Measurements from ENCODE around the gene SLC6A17.
A peak's percentile ranks its signal among the peaks of the same experiment; 100 is the strongest.

The SLC6A17 gene

DNA sequence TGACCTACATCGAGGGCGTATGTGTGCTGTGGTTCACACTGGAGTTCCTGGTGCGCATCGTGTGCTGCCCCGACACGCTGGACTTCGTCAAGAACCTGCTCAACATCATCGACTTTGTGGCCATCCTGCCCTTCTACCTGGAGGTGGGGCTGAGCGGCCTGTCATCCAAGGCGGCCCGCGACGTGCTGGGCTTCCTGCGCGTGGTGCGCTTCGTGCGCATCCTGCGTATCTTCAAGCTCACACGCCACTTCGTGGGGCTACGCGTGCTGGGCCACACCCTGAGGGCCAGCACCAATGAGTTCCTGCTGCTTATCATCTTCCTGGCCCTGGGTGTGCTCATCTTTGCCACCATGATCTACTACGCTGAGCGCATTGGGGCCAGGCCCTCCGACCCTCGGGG lies 72.8 kb downstream of the SLC6A17 start:
- DNase-seq (ENCODE audit: low spot score): no peak

DNA sequence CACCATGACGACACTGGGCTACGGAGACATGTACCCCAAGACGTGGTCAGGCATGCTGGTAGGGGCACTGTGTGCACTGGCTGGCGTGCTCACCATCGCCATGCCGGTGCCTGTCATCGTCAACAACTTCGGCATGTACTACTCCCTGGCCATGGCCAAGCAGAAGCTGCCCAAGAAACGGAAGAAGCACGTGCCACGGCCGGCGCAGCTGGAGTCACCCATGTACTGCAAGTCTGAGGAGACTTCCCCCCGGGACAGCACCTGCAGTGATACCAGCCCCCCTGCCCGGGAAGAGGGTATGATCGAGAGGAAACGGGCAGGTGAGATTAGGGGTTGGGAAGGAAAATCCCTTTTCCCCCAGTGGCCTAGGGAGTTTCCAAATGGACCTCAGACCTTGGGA lies 73.3 kb downstream of the SLC6A17 start:
- no peak for DNase-seq (ENCODE audit: low spot score)

DNA sequence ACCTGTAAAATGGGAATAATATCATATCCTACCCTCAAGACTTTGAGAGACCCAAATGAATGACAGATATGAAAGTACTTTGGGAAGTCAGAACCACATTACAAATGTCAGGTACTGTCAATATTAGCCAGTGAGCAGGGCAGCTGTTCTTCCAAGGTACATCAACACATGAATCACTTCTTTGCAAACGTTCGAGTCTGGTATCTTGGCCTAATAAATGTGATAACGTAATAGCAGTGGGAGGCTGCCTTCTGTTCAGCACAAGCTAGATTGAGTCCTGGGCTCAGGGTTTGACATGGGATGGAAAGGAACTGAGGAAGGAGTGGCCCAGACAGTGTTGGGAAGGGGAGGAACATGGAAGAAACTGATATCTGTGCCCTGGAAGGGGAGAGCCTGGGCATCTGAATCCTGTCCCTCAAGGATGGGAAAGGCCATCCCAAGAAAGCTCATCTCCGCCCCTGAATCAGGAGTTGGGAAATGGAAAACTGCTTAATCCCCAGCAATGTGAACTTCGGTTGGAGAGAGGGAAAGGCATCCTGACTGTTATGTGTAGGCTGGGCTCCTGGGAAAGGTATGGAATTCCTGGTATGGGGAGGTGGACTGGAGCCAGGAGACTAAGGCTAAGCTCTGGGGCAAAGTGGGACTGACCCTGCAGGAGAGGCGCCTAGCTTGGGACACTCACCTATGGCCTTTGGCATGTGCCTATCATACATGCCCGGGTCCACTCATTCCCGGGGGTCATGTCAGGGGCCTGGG lies 74.1 kb downstream of the SLC6A17 start:
- DNase-seq (ENCODE audit: low spot score): no peak

DNA sequence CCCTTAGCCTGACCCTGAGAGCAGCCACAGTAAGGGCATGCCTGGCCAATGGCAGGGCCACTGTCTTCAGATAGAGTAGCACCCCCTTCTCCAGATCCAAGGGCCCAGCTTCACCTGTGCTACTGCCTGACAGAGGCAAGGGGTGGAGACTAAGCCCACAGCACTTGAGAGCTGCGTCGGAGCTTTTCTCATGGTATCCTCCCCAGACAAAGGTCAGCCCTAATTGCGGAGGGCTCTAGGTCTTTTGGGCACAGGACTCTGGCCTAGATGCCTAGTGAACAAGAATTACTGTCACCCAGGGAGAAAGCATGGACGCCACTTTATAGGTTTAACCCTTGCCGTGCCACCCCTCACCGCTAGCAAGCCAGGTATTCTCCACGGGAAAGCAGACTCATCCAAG lies 74.9 kb downstream of the SLC6A17 start:
- no peak for DNase-seq (ENCODE audit: low spot score)

DNA sequence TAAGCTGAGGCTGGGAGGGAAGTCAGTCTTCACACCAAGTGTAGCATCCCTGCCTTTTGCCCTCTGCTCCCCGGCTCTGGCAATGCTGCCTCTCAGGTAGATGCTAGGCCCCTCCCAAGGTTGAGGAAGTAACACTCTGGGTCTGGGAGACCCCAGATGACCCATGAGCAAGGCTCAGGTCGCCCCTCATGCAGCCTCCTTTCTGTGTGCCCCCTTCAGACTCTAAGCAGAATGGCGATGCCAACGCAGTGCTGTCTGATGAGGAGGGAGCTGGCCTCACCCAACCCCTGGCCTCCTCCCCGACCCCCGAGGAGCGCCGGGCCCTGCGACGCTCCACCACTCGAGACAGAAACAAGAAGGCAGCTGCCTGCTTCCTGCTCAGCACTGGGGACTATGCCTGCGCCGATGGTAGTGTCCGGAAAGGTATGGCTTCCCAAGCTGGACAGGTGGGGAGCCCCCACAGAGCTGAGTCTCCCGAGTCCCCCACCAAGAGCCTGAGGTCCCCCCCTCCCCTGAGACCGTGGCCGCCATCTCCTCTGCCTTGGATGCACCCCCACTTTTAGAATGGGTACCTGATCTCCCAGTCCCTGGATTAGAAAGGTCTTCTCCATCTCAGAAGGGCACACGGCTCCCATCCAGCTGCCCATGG lies 75.6 kb downstream of the SLC6A17 start:
- no peak for DNase-seq (ENCODE audit: low spot score)

DNA sequence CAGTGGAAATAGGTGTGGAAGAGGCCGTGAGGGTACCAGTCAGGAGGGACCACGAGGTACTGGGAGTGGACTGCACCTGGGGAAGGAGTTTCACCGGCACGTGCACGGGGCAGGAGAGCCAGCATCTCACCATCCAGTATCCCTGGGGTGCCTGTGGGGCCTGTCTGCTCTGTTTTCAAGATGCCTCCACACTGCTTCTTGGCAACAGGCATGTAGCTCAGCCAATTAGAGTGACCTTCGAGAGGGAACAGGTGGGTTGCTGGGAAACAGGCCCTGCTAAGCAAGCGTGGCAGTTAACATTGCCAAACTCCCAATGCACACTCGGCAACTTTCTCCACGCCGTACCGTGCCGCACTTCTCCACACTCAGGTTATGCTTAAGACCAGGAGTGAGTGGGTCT lies 77.5 kb downstream of the SLC6A17 start:
- no peak for DNase-seq (ENCODE audit: low spot score)

DNA sequence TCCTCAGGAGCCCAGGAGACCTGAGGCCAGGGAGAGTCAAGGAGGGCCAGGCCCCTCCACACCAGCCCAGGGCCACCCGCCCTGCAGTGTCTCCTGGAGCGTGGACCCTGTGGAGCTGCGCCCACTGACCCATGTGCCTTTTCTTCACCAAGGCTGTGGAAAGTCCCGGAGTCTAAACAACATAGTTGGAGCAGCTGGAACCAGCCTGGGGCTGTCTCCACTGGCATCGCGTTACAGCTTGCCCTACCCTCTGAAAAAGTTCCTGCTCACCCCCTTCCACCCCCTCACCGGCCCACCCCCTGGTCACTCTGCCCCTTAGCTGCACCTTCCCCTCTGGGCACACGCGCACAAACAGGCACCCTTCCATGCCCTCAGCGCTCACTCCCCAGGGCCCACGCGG lies 78.1 kb downstream of the SLC6A17 start:
- DNase-seq (ENCODE audit: low spot score): no peak

DNA sequence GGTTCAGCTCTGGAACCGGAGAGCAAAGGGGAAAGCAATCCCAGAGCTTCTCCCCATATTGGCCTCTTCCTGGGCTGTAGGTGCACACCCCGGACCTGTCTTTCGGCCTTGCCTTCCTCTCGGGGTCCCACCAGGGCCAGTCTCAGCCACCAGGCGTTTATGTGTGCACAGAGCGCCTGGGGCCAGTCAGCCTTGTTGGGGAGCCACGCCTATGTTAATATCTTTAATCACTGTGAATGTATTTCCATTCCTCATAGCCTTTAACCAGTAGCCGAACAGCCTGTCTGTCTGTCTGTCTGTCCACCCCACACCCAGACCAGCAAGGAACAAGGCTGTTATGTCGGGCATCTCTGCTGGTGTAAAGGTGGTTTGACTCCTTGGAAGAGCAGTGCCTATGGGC lies 78.6 kb downstream of the SLC6A17 start:
- no peak for DNase-seq (ENCODE audit: low spot score)

DNA sequence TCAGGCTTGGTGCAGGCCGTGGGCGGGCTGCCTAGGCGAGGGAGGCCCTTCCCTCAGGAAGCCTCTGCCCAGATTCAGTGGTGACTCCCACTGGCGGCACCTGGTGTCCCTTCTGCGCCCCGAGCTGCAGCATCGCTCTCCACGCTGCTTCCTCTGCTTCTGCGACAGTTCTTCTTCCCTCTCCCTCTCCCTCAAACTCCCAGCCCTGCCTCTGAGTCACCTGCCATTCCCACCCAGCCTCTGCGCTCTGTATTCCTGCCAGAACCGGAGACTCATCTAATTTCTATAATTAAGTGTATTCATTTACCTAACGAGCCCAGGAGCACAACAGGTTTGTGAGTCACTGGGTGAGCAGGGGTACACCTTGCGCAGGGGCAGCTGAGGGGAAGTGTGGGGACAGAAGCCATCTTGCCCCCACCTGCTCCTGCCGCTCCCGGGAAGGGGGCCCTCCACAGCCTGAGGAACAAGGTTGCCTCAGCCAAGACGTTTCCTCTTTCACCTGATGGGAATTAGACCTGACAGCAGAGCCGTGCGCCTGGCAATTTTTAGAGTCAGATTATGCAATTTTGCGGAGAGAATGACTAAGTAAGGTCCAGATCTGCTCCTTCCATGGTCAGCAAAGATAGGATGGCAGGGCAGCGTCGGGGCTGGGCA lies 79.2 kb downstream of the SLC6A17 start:
- no peak for DNase-seq (ENCODE audit: low spot score)

DNA sequence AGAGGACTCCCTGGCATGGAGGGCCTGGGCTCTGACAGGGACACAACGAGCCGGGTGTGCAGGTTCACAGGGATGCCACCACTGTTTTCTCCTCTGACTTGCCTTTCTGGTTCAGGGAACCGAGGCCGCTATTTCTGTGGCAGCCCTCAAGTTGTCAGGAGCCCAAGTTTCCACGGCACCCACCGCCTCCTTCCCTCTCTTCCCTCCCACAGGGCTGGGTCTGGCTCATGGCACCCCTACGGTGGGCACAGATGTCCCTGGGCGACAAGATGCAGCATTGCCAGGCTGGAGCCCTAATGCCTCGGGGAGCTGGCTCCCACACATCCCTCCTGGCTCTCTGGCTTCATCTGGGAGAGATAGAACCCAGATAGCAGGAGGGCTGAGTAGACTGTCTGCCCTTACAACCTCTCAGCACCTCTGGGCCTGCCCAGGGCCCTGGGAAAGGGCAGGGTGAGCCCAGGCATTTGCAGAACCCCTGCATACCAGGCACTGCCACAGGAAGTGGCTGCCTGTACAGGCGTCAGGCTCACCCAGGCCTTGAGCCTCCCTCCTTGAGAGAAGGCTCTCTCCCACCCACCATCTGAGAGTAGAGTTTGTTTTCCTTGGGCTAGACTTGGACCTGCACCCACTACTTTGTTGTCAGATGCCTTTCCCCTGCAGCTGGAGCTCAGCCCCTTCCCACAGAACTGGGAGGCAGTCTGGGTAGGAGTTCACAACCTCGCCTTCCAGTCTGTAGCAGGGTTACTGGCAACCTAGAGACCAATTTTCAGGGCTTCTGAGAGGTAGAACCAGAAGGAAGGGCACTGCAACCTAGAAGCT lies 80.3 kb downstream of the SLC6A17 start:
- no peak for DNase-seq (ENCODE audit: low spot score)

DNA sequence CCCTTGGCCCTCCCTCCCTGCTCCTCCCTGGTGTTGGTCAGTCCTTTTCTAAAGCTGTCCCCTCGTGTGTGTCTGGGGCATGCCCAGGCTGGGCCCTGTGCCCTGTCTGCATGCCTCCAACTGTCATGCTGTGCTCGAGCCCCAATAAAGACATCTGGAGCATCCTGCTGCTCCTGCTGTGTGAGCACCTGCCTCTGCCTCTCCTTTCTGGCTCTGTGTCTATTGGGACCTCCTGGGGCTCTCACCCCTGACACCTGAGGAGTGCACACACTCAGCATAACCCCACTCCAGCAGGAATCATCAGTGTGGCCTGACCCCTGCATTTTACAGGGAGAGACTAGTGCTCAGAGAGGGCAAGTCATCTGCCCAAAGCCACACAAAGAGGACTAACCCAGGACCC lies 83.6 kb downstream of the SLC6A17 start:
- DNase-seq (ENCODE audit: low spot score): no peak

DNA sequence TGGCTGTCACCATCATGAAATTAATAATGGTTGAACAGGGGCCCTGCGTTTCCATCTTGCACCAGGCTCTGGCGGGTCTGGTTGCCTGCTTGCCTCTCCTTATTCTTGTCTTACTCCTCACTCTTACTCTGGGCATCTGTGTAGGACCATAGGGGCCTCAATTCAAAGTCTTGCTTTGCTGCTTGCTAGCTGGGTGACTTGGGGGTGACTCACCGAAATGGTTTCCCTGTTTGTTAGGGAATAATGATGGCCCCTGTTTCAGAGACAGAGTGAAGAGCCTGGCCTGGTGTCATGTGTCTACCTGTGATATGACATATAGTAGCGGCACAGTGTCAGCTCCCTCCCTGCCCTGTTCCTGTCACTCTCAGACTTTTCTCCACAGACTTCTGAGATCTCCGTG lies 84.4 kb downstream of the SLC6A17 start:
- DNase-seq (ENCODE audit: low spot score): no peak

DNA sequence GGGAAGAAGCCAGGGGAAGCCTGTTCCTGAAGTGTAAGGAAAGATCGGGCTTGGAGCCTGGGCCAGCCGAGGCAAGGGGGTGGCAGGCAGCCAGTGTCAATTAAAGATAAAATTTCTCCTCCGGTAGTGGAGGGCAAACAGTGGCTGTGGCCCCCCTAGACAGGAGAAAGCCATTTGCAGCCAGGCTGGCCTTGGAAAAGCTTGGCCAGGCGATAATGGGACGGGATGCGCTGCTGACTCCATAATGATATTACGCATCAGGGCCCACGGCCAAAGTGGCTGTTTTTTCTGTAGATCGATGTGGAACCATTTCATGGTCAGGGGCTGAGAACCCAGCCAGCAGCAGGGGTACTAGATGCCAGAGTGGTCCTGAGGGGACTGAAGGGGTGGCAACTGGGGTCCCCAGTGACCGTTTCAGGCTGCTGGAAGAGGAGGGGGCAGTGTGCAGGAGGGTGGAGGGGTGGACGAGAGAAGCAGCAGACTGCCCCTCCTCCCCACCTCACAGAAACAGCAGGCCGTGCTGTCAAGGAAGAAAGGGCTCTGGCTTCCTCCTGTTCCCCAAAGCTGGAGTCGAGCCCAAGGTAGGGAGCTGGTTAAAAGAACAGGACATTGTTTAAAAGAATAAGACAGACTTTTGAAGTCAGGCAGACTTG lies 85.0 kb downstream of the SLC6A17 start:
- no peak for DNase-seq (ENCODE audit: low spot score)

DNA sequence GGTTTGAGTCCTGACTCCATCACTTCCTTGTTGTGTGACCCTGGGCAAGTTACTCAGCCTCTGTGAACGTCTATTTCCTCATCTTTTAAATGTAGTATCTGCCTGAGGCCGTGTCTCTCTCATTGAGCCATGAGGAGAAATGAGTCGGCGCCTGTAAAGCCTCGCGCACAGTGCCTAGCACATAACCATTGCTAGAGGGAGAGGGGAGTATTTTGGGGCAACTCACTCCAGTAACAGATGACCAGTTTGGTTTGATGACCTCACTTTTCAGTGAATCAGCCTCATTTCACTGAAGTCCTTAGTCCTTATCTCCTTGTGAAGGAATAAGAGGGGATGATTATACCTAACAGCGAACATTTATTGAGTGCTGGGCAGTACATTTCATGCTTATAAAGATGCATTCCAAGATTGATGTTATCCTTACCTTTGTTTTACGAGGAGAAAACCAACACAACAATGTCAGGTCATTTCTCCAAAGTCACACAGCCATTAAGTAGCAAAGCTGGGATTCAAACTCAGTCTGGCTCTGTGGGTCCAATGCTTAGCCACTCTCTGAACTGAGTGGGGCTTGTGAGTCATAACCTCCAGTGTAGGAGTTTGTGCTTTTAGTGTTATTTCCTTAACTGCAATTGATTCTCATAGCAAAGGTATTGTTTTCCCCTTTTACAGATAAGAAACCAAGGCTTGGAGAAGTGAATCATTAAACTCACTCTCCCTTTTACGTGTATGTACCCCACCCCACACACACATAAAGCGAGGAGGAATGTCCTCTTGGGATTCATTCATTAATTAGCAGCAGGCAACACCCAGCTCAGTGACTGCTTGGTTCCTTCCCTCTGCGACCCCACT lies 85.8 kb downstream of the SLC6A17 start:
- peak; percentile 50 for DNase-seq (ENCODE audit: low spot score)

DNA sequence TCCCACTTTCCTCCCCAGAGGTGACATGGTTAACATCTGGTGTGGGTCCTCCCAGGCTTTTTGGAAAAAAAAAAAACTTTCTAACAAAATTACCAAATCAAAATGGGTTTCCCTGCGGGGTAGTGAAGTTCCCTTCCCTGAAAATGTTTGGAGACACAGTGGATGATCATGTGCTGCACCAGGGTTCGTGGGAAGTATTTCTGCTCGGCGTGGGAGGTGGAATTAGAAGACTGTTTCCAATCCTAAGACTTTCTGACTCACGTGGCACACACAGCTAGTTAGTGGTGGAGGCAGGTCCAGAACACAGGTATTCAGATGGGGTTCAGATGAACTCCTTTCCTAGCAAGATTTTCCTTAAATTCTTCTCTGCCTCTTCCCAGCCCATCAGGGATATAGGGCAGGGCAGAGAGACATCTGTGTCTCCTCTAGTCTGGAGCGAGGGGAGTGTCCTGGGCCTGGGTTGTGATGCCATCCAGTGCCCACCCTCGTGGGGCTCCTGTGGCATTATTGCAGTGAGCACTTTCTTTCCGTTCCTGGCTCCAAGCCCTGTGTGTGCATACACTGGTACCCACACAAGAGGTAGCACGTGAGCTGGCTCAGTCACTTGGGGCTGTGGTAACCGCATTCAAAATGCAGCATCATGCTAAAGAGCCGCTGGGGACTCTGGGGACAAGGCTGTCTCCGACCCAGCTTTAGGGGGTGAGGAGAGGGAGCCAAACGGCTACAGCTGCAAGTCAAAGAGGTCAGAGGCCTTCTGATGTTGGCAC lies 87.3 kb downstream of the SLC6A17 start:
- no peak for DNase-seq (ENCODE audit: low spot score)

DNA sequence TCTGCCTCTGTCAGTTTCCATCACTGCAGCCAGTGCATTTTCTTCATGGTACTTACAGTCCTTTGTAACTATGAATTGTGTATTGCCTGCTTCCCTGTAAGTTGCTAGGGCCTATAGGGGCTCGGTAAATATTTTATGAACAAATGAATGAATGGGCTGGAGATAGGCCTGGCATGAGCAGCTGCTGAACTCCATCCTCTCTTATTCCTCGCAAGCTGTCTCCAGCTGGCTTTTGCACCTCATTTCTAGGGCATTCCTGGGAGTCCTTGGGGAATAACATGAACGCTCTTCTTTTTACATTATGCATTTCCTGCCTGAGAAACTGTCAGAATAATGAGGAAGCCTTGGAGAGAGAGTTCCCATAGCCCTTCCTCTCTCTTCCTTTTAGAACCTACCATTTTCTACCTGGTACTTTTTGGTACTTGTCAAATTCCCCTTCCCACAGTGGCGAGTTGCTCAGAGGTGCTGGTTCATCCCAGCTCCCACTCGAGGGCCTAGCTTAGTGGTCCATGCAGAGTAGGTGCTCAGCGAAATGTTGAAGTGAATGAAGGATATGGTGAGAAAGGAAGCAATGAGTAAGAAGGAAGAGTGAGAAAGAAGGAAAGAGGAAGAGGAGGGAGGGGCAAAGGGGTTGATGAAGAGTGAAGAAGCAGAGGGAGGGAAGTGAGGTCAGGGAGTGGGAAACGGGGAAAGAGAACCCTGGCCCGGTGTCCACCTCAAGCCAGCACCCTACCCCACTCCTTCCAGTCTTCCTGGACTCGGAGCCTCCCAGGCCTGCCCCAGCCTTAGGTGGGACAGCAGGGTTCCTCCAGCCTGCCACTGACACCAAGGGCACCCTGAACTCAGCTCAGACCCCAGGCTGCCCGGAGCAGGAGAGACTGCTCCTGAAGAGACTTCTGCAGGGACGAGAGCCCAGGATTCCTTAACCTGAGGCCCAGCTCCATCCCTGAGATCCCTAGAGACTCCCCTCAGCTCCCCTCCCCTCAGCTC lies 89.4 kb downstream of the SLC6A17 start:
- DNase-seq (ENCODE audit: low spot score): no peak

DNA sequence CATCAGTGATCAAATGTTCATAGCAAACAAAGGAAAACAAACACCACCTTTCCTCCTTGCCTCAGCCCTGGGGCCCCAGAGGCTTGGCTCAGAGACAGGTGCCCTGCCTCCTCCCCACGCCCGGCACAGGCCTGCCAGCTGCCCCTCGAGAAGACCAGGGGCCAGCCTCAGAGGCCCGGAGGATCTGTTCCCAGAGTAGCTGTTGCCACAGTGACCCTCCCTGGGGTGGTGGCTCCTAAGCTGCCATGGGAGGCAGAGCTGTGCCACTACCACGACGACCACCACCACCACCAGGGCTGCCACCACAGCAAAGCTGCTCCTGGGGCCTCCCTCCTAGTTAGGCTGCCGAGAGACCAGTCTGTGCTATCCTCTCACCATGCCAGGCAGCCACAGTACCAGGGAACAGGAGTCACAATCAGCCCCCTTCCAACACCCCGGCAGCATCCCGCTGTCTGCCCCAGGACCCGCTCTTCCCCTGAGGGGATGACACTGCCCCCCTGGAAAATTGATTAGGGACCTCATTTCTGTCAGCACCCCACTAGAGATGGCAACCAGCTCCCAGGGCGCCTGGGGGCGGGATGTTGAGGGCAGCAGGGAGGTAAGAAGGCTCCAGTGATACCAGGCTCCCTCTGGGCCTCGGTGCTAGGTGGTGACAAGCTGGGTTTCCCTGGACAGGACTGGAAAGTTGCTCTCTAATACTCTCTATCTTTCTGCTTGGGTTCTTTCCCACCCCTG lies 90.3 kb downstream of the SLC6A17 start:
- DNase-seq (ENCODE audit: low spot score): no peak

DNA sequence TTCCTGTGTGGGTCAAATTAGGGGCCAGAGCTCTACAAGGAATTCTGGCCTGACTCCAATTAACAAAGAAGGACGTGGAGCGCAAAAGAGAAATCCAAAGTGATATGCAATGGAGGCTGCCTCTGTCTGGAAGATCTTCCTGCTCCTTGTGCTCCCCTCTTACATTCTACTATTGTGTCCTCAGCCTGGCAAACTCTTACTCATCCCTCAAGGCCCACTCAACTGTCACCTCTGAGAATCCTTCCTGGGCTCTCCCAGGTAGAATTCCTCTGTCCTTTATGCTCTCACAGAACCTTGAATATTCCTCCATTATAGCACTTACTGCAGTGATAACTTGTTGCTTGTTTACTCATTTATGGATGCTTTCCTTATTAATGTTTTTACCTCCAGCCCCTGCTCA lies 91.2 kb downstream of the SLC6A17 start:
- no peak for DNase-seq (ENCODE audit: low spot score)
